H1 (cell line): ENCODE data around the gene RAMP1. TPM values are rescaled to one million over a fixed set of nuclear protein-coding genes. Genes with fewer than 3 reads are reported as not detected.

Experiments used
- BACH1 ChIP-seq: IDR thresholded peaks from 2 replicates; pipeline ENCODE4 v1.6.1; 2012; ENCODE audit warnings: low read length, improper control_type of control experiment
- CHD7 ChIP-seq: fragments of 300-600 bp; sonication (generic); IDR thresholded peaks from 2 replicates; pipeline ENCODE4 v1.7.1; 2012; ENCODE audit warnings: low read length, moderate library complexity, mild to moderate bottlenecking, inconsistent platforms; ENCODE audit not compliant: insufficient replicate concordance
- CREB1 ChIP-seq: IDR thresholded peaks from 2 replicates; pipeline ENCODE4 v1.6.1; 2012; ENCODE audit warnings: inconsistent platforms
- E2F6 ChIP-seq: IDR thresholded peaks from 2 replicates; pipeline ENCODE4 v1.6.1; 2012; ENCODE audit warnings: inconsistent platforms
- JUN ChIP-seq: IDR thresholded peaks from 2 replicates; pipeline ENCODE4 v1.6.1; 2011; ENCODE audit warnings: low read depth, mild to moderate bottlenecking, improper control_type of control experiment, low read length
- TAF1 ChIP-seq: IDR thresholded peaks from 2 replicates; pipeline ENCODE4 v1.6.1; 2011; ENCODE audit warnings: mild to moderate bottlenecking, low read depth, low read length
- TEAD4 ChIP-seq: IDR thresholded peaks from 2 replicates; pipeline ENCODE4 v1.6.1; 2012; ENCODE audit warnings: low read depth, low read length, inconsistent platforms, mixed read lengths
- polyA plus RNA-seq, 7 experiments: library from polyadenylated mRNA; depleted of rRNA in 3 of 7; stranded (reverse) in 5 of 7; unstranded in 2 of 7; fragments of >200 nt in 5 of 7; fragments of 200-250 nt in 2 of 7; gene quantifications; 1 replicate in 5 of 7; 2 replicates in 1 of 7; 4 replicates in 1 of 7; pipeline versions ENCODE4 v1.2.1 to v1.2.3, GENCODE V29; 2011 to 2013; ENCODE audit warnings: missing spikeins in 2 of 7, mixed read lengths in 2 of 7
- total RNA-seq: library from RNA; stranded (reverse); fragmentation: NEBNext Ultra II Directional; extraction: Animal tissue kit (Norgen Biotek cat#: 25700); gene quantifications from 2 replicates; pipeline ENCODE4 v1.2.1, GENCODE V29; 2021

The RAMP1 gene
- total and polyA plus RNA-seq, 2 of the 8 experiments (the other 6 are each of a cell fraction or from before 2014, with no cell fraction given), result 0.65 to 4.3 TPM

- TF ChIP-seq CHD7, result no peak
- TF ChIP-seq E2F6, result no peak
- TF ChIP-seq TEAD4, result no peak
- no peak for TF ChIP-seq JUN
- no peak for TF ChIP-seq TAF1
- TF ChIP-seq CREB1, result no peak
- no peak for TF ChIP-seq BACH1
These were observed 53.9 kb downstream of the RAMP1 start (continued) for GRCh38 chr2:237913193-237913917.
